Cardiac septum (tissue), 1 donor: Measurements from ENCODE around the gene TBC1D7. TPM values are rescaled to one million over a fixed set of nuclear protein-coding genes. Genes with fewer than 3 reads are reported as not detected.

Experiments
- DNase-seq: peaks from one replicate; pipeline ENCODE4 v3.0.0-alpha.2; 2020; ENCODE audit warnings: low spot score
- intact Hi-C: fragments of 100-400 bp; cut with DNase I; formaldehyde crosslinking; loops from one replicate; pipeline ENCODE4 v1.14.0; 2022
- total RNA-seq: library from RNA; stranded (reverse); fragmentation: NEBNext Ultra II Directional; extraction: Animal tissue kit (Norgen Biotek cat#: 25700); gene quantifications from one replicate; pipeline ENCODE4 v1.2.1, GENCODE V29; 2021
- donor health status: DM: no; HTN: no; CAD: no.

Gene TBC1D7
- total RNA-seq, 1 donor from 2014 or later = 30.5 TPM

DNA sequence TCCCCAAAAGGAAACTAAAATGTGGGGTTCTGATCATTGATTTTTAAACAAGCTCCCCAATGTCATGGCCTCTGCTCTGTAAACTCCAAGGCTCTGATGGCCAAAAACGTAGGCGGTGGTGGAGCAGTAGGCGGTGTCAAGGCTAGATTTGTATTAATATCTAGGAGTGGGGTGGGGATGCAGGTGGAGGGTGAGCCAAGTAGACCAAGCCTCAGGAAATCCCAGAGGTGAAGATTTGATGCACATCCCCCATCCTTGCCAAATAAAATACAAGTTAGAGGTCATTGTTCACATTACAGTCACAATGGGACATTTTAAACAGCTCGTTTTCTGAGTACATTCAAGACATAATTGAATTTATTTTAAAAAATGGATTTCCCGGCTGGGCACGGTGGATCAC, 30.9 kb upstream of the TBC1D7 start:
- intact Hi-C loops = loop anchor here (5.0 kb wide), 1 partner anchor 128 kb away; the partner anchor contains the start of gene GFOD1

GRCh38 chr6:13358511-13358910, 30.2 kb upstream of the TBC1D7 start:
- intact Hi-C loops = loop anchor here (5.0 kb wide), 1 partner anchor 129 kb away; the partner anchor contains the start of gene GFOD1
- no peak for DNase-seq

More for the DNA sequence above, 30.9 kb upstream of the TBC1D7 start:
- DNase-seq = no peak

- intact Hi-C loops = loop anchor here (5.0 kb wide), 1 partner anchor 130 kb away; the partner anchor contains the start of gene GFOD1
- no peak for DNase-seq
These were observed 29.3 kb upstream of the TBC1D7 start for GRCh38 chr6:13357551-13358075.

GRCh38 chr6:13355999-13356785, 27.9 kb upstream of the TBC1D7 start:
- intact Hi-C loops = loop anchor here (5.0 kb wide), 1 partner anchor 131 kb away; the partner anchor contains the start of gene GFOD1
- DNase-seq = no peak

GRCh38 chr6:13355043-13355945, 27.0 kb upstream of the TBC1D7 start:
- no peak for DNase-seq
- intact Hi-C loops = loop anchor here (5.0 kb wide), 1 partner anchor 132 kb away; the partner anchor contains the start of gene GFOD1

DNA sequence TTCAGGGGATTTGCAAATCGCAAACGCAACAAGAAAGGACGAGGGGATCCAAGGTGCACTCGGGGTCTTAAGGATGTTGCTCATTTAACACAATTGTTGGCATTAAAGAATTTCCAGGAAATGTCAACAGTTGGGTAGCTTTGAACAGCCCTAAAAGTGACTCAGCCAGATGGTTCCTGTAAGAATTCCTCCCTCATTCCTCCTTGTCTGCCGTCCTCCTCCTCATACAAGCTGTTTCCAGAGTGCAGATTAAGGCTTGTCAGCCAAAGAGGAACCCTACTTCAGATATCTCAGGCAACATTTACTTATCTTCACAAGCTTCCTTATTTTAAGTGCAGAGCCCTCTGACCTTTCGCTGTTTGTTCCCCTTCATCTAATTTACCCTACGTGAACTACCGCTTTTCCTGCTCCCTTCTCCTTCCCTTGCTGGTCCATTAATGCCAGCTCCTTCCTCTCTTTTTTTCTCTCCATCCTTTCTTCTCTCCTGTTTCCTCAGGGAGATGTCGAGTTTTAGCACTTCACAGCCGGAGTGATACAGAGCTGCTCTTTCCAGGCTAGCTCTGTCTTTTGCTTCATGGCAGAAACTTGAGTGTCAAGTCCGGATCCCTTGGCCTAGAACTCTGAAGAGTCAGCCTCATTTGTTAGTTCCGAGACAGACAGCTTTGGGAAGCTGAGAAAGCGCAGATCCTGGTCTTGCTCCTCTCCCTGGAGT, 26.1 kb upstream of the TBC1D7 start:
- no peak for DNase-seq
- intact Hi-C loops = loop anchor here (5.0 kb wide), 1 partner anchor 133 kb away; the partner anchor contains the start of gene GFOD1

- intact Hi-C loops = no loop called here
These were observed 23.8 kb upstream of the TBC1D7 start for GRCh38 chr6:13352165-13352564.

GRCh38 chr6:13351271-13351670, 22.9 kb upstream of the TBC1D7 start:
- intact Hi-C loops = no loop called here

More at GRCh38 chr6:13352165-13352564, 23.8 kb upstream of the TBC1D7 start:
- DNase-seq = no peak

GRCh38 chr6:13349811-13350506, 21.6 kb upstream of the TBC1D7 start:
- no peak for DNase-seq
- intact Hi-C loops = no loop called here

More at GRCh38 chr6:13351271-13351670, 22.9 kb upstream of the TBC1D7 start:
- no peak for DNase-seq

GRCh38 chr6:13348334-13349113, 20.2 kb upstream of the TBC1D7 start:
- intact Hi-C loops = no loop called here
- no peak for DNase-seq

DNA sequence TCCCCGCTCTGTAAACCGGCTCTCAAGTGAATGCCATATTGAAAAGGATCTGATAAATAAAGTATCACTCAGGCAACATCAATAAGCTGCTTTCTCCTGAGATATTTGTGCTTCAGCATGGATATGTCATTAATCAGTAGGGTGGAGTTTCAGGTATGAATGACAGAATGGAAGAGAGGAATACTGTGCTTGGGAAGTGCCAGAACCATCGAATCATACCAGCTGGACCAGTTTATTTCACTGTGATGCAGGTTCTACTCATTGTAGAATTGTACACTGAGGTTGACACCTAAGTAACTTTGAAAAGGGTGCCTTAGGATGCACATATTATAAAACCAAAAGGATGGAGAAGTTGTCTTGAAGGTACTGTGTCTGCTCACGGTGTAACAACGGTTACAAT, 17.9 kb upstream of the TBC1D7 start:
- intact Hi-C loops = no loop called here
- DNase-seq = no peak

DNA sequence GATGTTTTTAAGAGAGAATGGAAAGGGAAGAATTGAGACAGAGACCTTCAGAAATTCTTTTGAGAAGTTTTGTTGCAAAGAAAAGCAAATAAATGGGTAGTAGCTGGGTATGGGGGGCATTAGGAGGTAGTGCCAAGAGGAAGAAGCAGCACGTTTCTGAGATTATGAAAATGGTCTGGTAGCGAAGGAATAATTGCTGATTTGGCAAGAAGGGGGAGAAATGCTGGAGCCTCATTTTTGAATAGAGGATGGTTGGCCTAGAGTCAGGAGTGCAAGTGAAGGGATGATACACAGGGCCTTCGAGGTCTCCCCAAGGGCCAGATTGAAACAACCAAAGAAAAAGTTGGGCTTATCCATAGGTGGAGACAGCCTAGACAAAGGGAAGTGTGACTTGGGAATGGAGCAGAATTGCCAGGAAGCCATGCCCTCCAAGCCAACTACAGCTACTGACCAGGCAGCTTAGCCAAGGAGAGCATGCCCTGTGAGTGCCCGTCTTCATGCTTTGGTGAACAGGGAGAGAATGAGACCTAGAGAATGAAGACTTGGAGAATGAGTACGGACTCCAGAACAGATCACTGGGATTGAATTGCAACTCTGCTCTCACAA, 14.2 kb upstream of the TBC1D7 start:
- intact Hi-C loops = no loop called here
- DNase-seq = no peak

GRCh38 chr6:13339863-13340630, 11.7 kb upstream of the TBC1D7 start:
- no peak for DNase-seq
- intact Hi-C loops = loop anchor here (5.0 kb wide), 1 partner anchor 147 kb away; the partner anchor contains the start of gene GFOD1

- intact Hi-C loops = loop anchor here (5.0 kb wide), 1 partner anchor 149 kb away; the partner anchor contains the start of gene GFOD1
- no peak for DNase-seq
These were observed 9.7 kb upstream of the TBC1D7 start for GRCh38 chr6:13338038-13338437.

DNA sequence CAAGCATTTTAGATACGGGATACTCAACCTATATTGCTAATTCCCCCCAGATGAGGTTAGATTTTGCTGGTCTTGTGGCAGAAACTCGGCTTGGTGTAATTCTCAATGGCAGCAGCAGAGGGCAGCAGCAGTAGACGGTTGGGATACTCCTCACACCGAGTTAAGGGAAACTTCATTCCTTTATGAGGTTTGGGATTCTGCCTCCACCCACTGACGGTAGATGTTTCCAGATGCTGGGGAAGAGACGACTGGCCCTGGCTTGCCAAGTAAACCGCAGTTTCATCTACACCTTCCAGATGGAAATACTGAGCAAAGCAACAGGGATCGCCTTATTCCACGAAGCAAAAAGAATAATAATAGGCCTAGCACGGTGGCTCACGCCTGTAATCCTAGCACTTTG, 8.2 kb upstream of the TBC1D7 start:
- DNase-seq = peak; percentile 77
- intact Hi-C loops = loop anchor here (1.0 to 5.0 kb wide), 3 partner anchors 151 to 238 kb away; partner anchors contain the start of genes GFOD1 and SIRT5

GRCh38 chr6:13334953-13335352, 6.6 kb upstream of the TBC1D7 start:
- DNase-seq = no peak
- intact Hi-C loops = loop anchor here (5.0 kb wide), 2 partner anchors 87 to 152 kb away; partner anchors contain the start of gene GFOD1
